Left hindlimb (tissue), 1 donor: ENCODE results near the gene LECT2.
A peak's percentile ranks its signal among the peaks of the same experiment; 100 is the strongest.

ENCODE experiments used
- DNase-seq: peaks from one replicate; pipeline ENCODE4 v3.0.0-alpha.2; 2018

LECT2 gene

GRCh38 chr5:135930949-135931295 lies 23.9 kb downstream of the LECT2 start:
- no peak for DNase-seq

DNA sequence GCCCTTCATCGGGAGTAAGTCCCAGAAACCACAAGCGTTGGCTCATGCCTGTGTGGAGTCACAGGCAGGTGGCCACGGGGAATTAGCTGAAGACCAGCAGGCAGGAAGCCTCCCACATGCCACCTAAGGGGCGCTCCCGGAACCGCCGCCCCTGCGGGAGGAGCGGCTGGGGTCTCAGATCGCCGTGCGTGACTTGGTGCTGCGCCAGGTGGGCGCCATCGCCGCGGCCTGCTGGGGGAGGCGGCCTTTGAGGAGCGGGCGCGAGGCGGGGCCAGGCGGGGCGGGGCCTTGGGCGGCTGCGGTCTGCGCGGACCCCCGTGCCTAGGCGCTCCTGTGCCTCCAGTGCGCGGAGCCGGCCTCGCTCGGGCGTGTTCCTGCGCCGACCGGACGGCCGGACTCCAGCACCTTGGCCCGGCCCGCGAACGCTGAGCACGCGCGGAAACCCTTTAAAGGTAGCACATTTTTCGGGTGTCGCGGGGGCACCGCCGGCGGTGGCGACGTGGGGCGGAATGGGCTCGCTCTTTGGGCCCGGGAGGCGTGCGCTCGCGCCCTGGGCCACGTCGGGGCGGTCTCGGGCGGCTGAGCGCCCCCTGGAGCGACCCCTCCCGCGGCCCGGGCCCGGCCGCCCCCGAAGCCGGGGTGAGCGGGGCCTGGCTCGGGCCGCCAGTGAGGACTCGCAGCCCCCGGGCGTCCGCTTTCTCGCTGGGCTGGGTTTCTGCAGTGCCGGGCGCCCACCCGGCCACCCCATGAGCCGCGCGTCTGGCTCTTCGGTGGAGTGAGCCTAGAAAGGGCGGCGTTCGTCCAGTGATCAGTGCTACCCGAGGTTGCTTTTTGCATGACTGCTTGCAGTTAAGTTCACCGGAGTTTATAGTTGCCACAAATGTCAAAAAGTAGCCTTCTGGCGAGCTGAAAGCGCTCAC lies 24.5 kb downstream of the LECT2 start:
- peak; percentile 35 for DNase-seq

DNA sequence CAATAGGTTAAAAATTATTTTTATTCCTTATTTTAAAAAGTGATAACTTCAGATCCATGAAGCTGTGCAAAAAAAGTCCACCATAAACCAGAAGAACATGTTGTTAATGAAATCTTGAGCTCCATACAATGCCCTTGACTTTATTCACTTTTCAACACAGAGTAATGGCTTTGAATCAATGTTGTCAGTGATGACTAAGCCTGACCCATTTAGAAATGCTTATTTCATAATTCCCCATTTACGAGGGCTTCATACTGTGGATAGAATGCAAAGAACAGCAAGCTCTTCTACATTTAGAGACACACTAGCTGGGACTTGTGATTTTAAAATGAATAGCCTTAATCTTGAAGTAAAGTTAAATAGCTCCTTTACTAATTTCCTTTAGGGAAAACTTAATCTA lies 33.4 kb downstream of the LECT2 start:
- no peak for DNase-seq

- DNase-seq = no peak
Measured at GRCh38 chr5:135920199-135920598, 34.6 kb downstream of the LECT2 start.

GRCh38 chr5:135916638-135917263 lies 38.0 kb downstream of the LECT2 start:
- no peak for DNase-seq

- no peak for DNase-seq
Measured at GRCh38 chr5:135915466-135916001, 39.2 kb downstream of the LECT2 start.

DNA sequence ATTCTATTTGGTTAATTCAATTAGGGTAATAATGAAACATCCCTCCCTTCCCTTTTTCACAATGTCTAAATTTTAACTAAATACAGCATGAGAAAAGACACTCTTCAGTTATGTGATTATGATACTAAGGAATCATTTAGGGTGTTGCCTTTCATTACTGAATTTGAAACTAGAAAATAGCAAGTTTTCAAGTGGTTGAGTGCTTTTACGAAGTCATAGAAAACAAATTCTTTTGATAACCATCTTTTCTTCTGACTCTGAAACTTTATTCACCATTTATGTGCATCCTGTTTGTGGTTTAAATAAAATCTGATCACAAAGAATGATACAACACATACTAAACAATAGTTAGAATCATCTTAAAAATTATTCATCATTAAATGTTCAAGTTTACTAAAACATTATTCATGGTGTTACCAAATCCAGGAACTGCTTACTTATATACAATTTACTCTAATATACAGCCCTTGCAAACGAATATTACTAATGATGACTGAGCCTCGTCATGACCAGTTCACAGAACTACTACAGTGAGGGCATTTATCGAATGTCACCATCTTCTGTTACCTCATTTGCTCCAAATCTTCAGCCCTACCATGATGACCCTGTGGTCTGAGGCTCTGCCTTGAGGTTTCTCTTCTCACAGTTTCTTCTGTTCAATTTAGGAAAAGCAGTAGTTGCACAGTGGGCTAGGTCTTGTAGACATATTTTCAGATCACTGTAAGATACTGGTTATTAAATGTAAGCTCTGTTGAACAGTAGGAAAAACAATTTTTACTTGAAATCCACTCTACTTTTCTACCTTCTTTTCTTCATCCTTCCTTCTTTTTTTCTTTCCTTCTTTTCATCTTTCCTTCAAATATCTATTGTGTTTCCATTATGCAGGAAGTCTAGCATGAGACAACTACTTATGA lies 40.8 kb downstream of the LECT2 start:
- DNase-seq = no peak

- DNase-seq = no peak
Measured at GRCh38 chr5:135905144-135905543, 49.6 kb downstream of the LECT2 start.

DNA sequence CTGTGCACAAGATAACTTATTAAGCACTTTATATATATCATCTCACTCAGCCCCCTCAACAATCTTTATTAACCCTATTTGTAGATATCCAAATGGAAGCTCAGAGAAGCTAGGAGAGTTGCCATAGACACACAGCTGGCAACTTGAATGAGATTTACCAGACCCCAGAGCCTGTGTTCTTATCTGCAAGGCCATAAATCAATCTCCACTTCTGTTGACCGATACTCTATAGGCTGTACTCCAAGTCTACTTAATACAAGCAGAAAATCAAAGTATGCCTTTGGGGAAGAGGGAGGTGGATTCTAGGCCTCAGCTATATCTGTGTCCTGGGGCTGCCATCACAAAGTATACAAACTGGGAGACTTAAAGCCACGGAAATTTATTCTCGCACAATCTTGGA lies 53.1 kb downstream of the LECT2 start:
- DNase-seq = no peak

DNA sequence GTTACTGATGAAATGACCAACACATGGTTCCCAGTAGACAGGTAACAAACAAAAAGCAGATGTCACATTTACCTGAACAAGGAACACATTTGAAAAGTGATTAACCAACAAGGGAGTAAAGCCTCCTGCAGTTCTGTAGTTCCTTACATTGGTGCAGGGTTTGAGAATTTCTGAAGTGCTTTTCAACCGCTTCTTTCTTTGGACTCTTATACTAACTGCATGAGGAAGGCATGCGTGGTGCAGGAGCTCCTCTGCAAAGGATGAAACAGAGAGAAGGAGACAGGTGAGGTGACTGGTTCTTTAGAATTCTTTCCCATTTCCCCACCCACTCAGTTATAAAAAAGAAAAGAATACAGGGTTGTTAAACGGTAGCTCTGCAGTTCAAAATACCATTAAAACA lies 54.5 kb downstream of the LECT2 start:
- no peak for DNase-seq

DNA sequence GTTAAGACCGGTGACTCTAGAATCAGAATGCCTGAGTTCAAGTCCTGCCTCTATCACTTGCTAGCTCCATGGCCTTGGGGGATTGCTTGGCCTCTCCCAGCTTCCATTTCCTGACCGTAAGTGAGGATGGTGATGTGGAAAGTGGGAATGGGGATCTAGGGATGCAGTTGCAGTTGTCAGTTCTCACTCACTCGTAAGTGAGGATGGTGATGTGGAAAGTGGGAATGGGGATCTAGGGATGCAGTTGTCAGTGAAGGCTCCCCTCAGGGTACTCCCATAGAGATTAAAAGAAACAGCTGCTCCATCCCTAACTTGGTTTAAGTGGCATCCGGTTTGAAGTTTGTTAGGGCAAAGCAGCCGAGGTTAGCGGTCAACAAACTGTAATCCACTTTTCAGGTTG lies 56.1 kb downstream of the LECT2 start:
- DNase-seq = no peak
